ENCODE measurements around the gene ETV3L.

ETV3L gene

GRCh38 chr1:157132111-157132510, 32.5 kb upstream of the ETV3L start:
- DNase-seq (ENCODE audit: low spot score): no peak

GRCh38 chr1:157131281-157131680, 31.7 kb upstream of the ETV3L start:
- no peak for DNase-seq (ENCODE audit: low spot score)

GRCh38 chr1:157124855-157125254, 25.2 kb upstream of the ETV3L start:
- no peak for DNase-seq (ENCODE audit: low spot score)

- no peak for DNase-seq (ENCODE audit: low spot score)
Measured at GRCh38 chr1:157119448-157119847, 19.8 kb upstream of the ETV3L start.

- DNase-seq (ENCODE audit: low spot score): no peak
Measured at GRCh38 chr1:157119008-157119407, 19.4 kb upstream of the ETV3L start.

- DNase-seq (ENCODE audit: low spot score): no peak
Measured at GRCh38 chr1:157117527-157118057, 18.0 kb upstream of the ETV3L start.

GRCh38 chr1:157116737-157117103, 17.1 kb upstream of the ETV3L start:
- DNase-seq (ENCODE audit: low spot score): no peak

- no peak for DNase-seq (ENCODE audit: low spot score)
Measured at GRCh38 chr1:157115851-157116736, 16.5 kb upstream of the ETV3L start.

GRCh38 chr1:157115429-157115838, 15.8 kb upstream of the ETV3L start:
- DNase-seq (ENCODE audit: low spot score): no peak

GRCh38 chr1:157114183-157115121, 14.8 kb upstream of the ETV3L start:
- no peak for DNase-seq (ENCODE audit: low spot score)

- DNase-seq (ENCODE audit: low spot score): no peak
Measured at GRCh38 chr1:157113631-157114030, 14.0 kb upstream of the ETV3L start.

GRCh38 chr1:157113106-157113505, 13.5 kb upstream of the ETV3L start:
- no peak for DNase-seq (ENCODE audit: low spot score)

GRCh38 chr1:157112186-157112867, 12.7 kb upstream of the ETV3L start:
- no peak for DNase-seq (ENCODE audit: low spot score)

- DNase-seq (ENCODE audit: low spot score): no peak
Measured at GRCh38 chr1:157111396-157112165, 12.0 kb upstream of the ETV3L start.

- no peak for DNase-seq (ENCODE audit: low spot score)
Measured at GRCh38 chr1:157110686-157111085, 11.1 kb upstream of the ETV3L start.

- no peak for DNase-seq (ENCODE audit: low spot score)
Measured at GRCh38 chr1:157110003-157110402, 10.4 kb upstream of the ETV3L start.

GRCh38 chr1:157108448-157108847, 8.8 kb upstream of the ETV3L start:
- DNase-seq (ENCODE audit: low spot score): no peak

GRCh38 chr1:157107702-157108101, 8.1 kb upstream of the ETV3L start:
- no peak for DNase-seq (ENCODE audit: low spot score)

GRCh38 chr1:157106813-157107189, 7.2 kb upstream of the ETV3L start:
- DNase-seq (ENCODE audit: low spot score): no peak

- DNase-seq (ENCODE audit: low spot score): no peak
Measured at GRCh38 chr1:157105988-157106812, 6.6 kb upstream of the ETV3L start.
